HG03135 (cell line): ENCODE results near the gene S1PR3.

Experiments
- ATAC-seq: cut with Tn5 transposase; IDR thresholded peaks from one replicate; pipeline ENCODE4 v1.9.1; 2021; ENCODE audit warnings: mild to moderate bottlenecking, moderate library complexity; ENCODE audit not compliant: unreplicated experiment

Gene S1PR3

GRCh38 chr9:89032661-89033060 lies 41.4 kb downstream of the S1PR3 start:
- no peak for ATAC-seq

- no peak for ATAC-seq
These were observed 45.1 kb downstream of the S1PR3 start for GRCh38 chr9:89036383-89036782.

- ATAC-seq = no peak
These were observed 45.6 kb downstream of the S1PR3 start for GRCh38 chr9:89036891-89037290.

GRCh38 chr9:89037346-89037745 lies 46.1 kb downstream of the S1PR3 start:
- no peak for ATAC-seq

GRCh38 chr9:89037891-89038290 lies 46.6 kb downstream of the S1PR3 start:
- ATAC-seq = no peak

GRCh38 chr9:89038382-89039103 lies 47.3 kb downstream of the S1PR3 start:
- no peak for ATAC-seq

- ATAC-seq = no peak
These were observed 47.8 kb downstream of the S1PR3 start for GRCh38 chr9:89039104-89039465.

- no peak for ATAC-seq
These were observed 48.4 kb downstream of the S1PR3 start for GRCh38 chr9:89039664-89040063.

GRCh38 chr9:89042984-89043383 lies 51.7 kb downstream of the S1PR3 start:
- no peak for ATAC-seq

GRCh38 chr9:89044104-89044503 lies 52.8 kb downstream of the S1PR3 start:
- ATAC-seq = no peak

GRCh38 chr9:89044881-89045280 lies 53.6 kb downstream of the S1PR3 start:
- ATAC-seq = no peak

- ATAC-seq = no peak
These were observed 55.6 kb downstream of the S1PR3 start for GRCh38 chr9:89046832-89047231.

- no peak for ATAC-seq
These were observed 56.4 kb downstream of the S1PR3 start for GRCh38 chr9:89047667-89048066.

GRCh38 chr9:89048616-89049015 lies 57.3 kb downstream of the S1PR3 start:
- no peak for ATAC-seq

GRCh38 chr9:89049646-89050045 lies 58.4 kb downstream of the S1PR3 start:
- ATAC-seq = no peak

GRCh38 chr9:89051421-89052025 lies 60.3 kb downstream of the S1PR3 start:
- no peak for ATAC-seq

- no peak for ATAC-seq
These were observed 61.3 kb downstream of the S1PR3 start for GRCh38 chr9:89052470-89053097.

GRCh38 chr9:89053301-89053700 lies 62.0 kb downstream of the S1PR3 start:
- no peak for ATAC-seq
